GM12878 (cell line): ENCODE results near the gene C3. TPM values are rescaled to one million over a fixed set of nuclear protein-coding genes. Genes with fewer than 3 reads are reported as not detected.

Source experiments
- ATF7 ChIP-seq: fragments of 450-650 bp; IDR thresholded peaks from 2 replicates; pipeline ENCODE4 v1.6.1; 2016; ENCODE audit warnings: low read depth, mild to moderate bottlenecking
- CEBPZ ChIP-seq: fragments of 150-350 bp; IDR thresholded peaks from 2 replicates; pipeline ENCODE4 v1.6.1; 2016; ENCODE audit warnings: low read depth, low read length
- EED ChIP-seq: sonication (generic); IDR thresholded peaks from 2 replicates; pipeline ENCODE4 v1.6.1; 2016; ENCODE audit warnings: antibody characterized with exemption, low read depth
- FOXK2 ChIP-seq: fragments of 450-650 bp; IDR thresholded peaks from 2 replicates; pipeline ENCODE4 v1.6.1; 2017; ENCODE audit warnings: mild to moderate bottlenecking, moderate library complexity
- FOXM1 ChIP-seq: IDR thresholded peaks from 2 replicates; pipeline ENCODE4 v1.6.1; 2012; ENCODE audit warnings: low read depth, mild to moderate bottlenecking, inconsistent platforms, low read length, moderate library complexity
- HDAC6 ChIP-seq: fragments of 200-600 bp; sonication (generic); IDR thresholded peaks from one replicate; pipeline ENCODE4 v1.8.0; 2017; ENCODE audit warnings: antibody characterized with exemption; ENCODE audit not compliant: unreplicated experiment
- MLLT1 ChIP-seq: fragments of 450-650 bp; IDR thresholded peaks from 2 replicates; pipeline ENCODE4 v1.6.1; 2016; ENCODE audit warnings: mild to moderate bottlenecking
- MYC ChIP-seq: IDR thresholded peaks from 2 replicates; pipeline ENCODE4 v1.6.1; 2011; ENCODE audit warnings: mild to moderate bottlenecking, low read length, moderate library complexity, inconsistent platforms; ENCODE audit not compliant: insufficient read depth, insufficient replicate concordance, insufficient read length, severe bottlenecking
- NBN ChIP-seq: fragments of 450-650 bp; IDR thresholded peaks from 2 replicates; pipeline ENCODE4 v1.6.1; 2016
- NFYA ChIP-seq: IDR thresholded peaks from 2 replicates; pipeline ENCODE4 v1.6.1; 2011; ENCODE audit warnings: low read depth, mild to moderate bottlenecking, low read length, improper control_type of control experiment, borderline replicate concordance
- NFYB ChIP-seq: IDR thresholded peaks from 2 replicates; pipeline ENCODE4 v1.6.1; 2011; ENCODE audit warnings: low read depth, mild to moderate bottlenecking, low read length, improper control_type of control experiment, moderate library complexity; ENCODE audit not compliant: insufficient read depth
- NR2F1 ChIP-seq: fragments of 450-650 bp; conservative IDR thresholded peaks from 2 replicates; pipeline ENCODE4 v1.6.1; 2017; ENCODE audit warnings: mild to moderate bottlenecking
- NRF1 ChIP-seq: conservative IDR thresholded peaks from 2 replicates; pipeline ENCODE4 v1.6.1; 2011; ENCODE audit warnings: mild to moderate bottlenecking, low read depth, low read length, improper control_type of control experiment
- PAX8 ChIP-seq: fragments of 450-650 bp; IDR thresholded peaks from 2 replicates; pipeline ENCODE4 v1.6.1; 2017; ENCODE audit warnings: mild to moderate bottlenecking, moderate library complexity
- PML ChIP-seq: IDR thresholded peaks from 2 replicates; pipeline ENCODE4 v1.6.1; 2012; ENCODE audit warnings: low read length, inconsistent platforms
- POLR2A ChIP-seq: IDR thresholded peaks from 2 replicates; pipeline ENCODE4 v1.6.1; 2011; ENCODE audit warnings: low read depth, mild to moderate bottlenecking, low read length
- SMAD5 ChIP-seq: IDR thresholded peaks from 2 replicates; pipeline ENCODE4 v1.6.1; 2016; ENCODE audit warnings: antibody characterized with exemption, low read depth
- SREBF2 ChIP-seq: IDR thresholded peaks from 2 replicates; pipeline ENCODE4 v1.6.1; 2012; ENCODE audit warnings: mild to moderate bottlenecking, low read length
- STAT1 ChIP-seq: fragments of 450-650 bp; conservative IDR thresholded peaks from 2 replicates; pipeline ENCODE4 v1.6.1; 2014; ENCODE audit warnings: antibody characterized with exemption, mild to moderate bottlenecking
- SUPT20H ChIP-seq: IDR thresholded peaks from 2 replicates; pipeline ENCODE4 v1.6.1; 2011; ENCODE audit warnings: low read depth, mild to moderate bottlenecking, low read length, moderate library complexity, borderline replicate concordance; ENCODE audit not compliant: control insufficient read depth
- ZBTB40 ChIP-seq: fragments of 450-650 bp; IDR thresholded peaks from 2 replicates; pipeline ENCODE4 v1.6.1; 2016; ENCODE audit warnings: mild to moderate bottlenecking, moderate library complexity, borderline replicate concordance
- ZNF622 ChIP-seq: fragments of 450-650 bp; IDR thresholded peaks from 2 replicates; pipeline ENCODE4 v1.6.1; 2017; ENCODE audit warnings: mild to moderate bottlenecking, inconsistent platforms
- polyA plus RNA-seq, 11 experiments: library from polyadenylated mRNA; depleted of rRNA in 4 of 11; unstranded in 6 of 11; stranded (reverse) in 5 of 11; fragments of >200 nt; fragmentation: Nextera tagmentation in 4 of 11; fragmentation: Illumina TruSeq in 1 of 11; extraction: Ambion mirVana in 4 of 11; extraction: Trizol in 1 of 11; gene quantifications; 1 replicate in 1 of 11; 2 replicates in 10 of 11; pipeline versions ENCODE4 v1.2.1 to v1.2.3, GENCODE V29; 2011 to 2016; ENCODE audit warnings: inconsistent platforms in 2 of 11, missing spikeins in 2 of 11, low read depth in 1 of 11
- total RNA-seq, 4 experiments: library from RNA; depleted of rRNA in 3 of 4; stranded (reverse); fragments of >200 nt in 3 of 4; fragmentation: Illumina TruSeq in 1 of 4; extraction: Trizol in 1 of 4; gene quantifications; 2 replicates each; pipeline versions ENCODE4 v1.2.1 to v1.2.3, GENCODE V29; 2013 to 2021

C3 gene
- total and polyA plus RNA-seq, 10 of the 15 experiments (the other 5 are each of a cell fraction or from before 2014, with no cell fraction given): 0.20 to 6.7 (median 0.72) TPM

- no peak for TF ChIP-seq SUPT20H
- TF ChIP-seq HDAC6: no peak
- TF ChIP-seq NRF1: no peak
- peak; percentile 72; the same call in 1 of the 2 replicates for TF ChIP-seq MLLT1
- peak; percentile 86 for TF ChIP-seq NBN
- no peak for TF ChIP-seq NFYA
- no peak for TF ChIP-seq FOXK2
- no peak for TF ChIP-seq NFYB
- TF ChIP-seq EED: no peak
- TF ChIP-seq CEBPZ: no peak
- TF ChIP-seq PML: 0 out of 2 replicates have a peak, but pooled peaks have one; percentile 52
- TF ChIP-seq SREBF2: no peak
- no peak for TF ChIP-seq FOXM1
- no peak for TF ChIP-seq ATF7
- no peak for TF ChIP-seq MYC
- no peak for TF ChIP-seq NR2F1
- TF ChIP-seq POLR2A: no peak; the same call in 1 of the 2 replicates
- no peak for TF ChIP-seq STAT1
- no peak for TF ChIP-seq ZBTB40
- TF ChIP-seq PAX8: no peak
- TF ChIP-seq ZNF622: no peak
- TF ChIP-seq SMAD5: 0 out of 2 replicates have a peak, but pooled peaks have one; percentile 41
Observed at GRCh38 chr19:6663236-6664201, 56.9 kb downstream of the C3 start (continued).
